HTR-8/SVneo (cell line): ENCODE results near the gene KDM6A.
"Not testable (repeated sequence)": the region's sequence is repeated elsewhere in the genome, so short reads cannot be mapped to it uniquely, and the experiment has no call there.

Experiments
- DNase-seq: peaks from one replicate; pipeline ENCODE4 v3.0.0; 2011; ENCODE audit warnings: low spot score, mixed read lengths; ENCODE audit not compliant: insufficient read length
- FAIRE-seq: peaks from 2 replicates; lab custom pipeline; 2011; peaks lifted over from hg19 to GRCh38; lab: Jason Lieb, UNC

The KDM6A gene

GRCh38 chrX:44884944-44885343 lies 12.0 kb downstream of the KDM6A start:
- DNase-seq (no peak), FAIRE-seq (no peak)

- DNase-seq (no peak), FAIRE-seq (no peak)
These were observed 16.8 kb downstream of the KDM6A start for GRCh38 chrX:44889824-44890223.

- DNase-seq (no peak), FAIRE-seq (no peak)
These were observed 17.3 kb downstream of the KDM6A start for GRCh38 chrX:44890247-44890646.

GRCh38 chrX:44890687-44891086 lies 17.7 kb downstream of the KDM6A start:
- not testable (repeated sequence) for DNase-seq, FAIRE-seq

GRCh38 chrX:44891642-44892041 lies 18.7 kb downstream of the KDM6A start:
- no peak for DNase-seq
- no peak for FAIRE-seq

GRCh38 chrX:44896876-44897186 lies 23.8 kb downstream of the KDM6A start:
- no peak for DNase-seq
- FAIRE-seq = no peak

- DNase-seq = no peak
- no peak for FAIRE-seq
These were observed 24.6 kb downstream of the KDM6A start for GRCh38 chrX:44897539-44897938.

GRCh38 chrX:44898411-44899221 lies 25.6 kb downstream of the KDM6A start:
- no peak for FAIRE-seq
- DNase-seq = no peak

- no peak for DNase-seq
- no peak for FAIRE-seq
These were observed 27.0 kb downstream of the KDM6A start for GRCh38 chrX:44899946-44900345.

GRCh38 chrX:44903107-44903506 lies 30.1 kb downstream of the KDM6A start:
- DNase-seq = peak; percentile 10
- no peak for FAIRE-seq

- no peak for FAIRE-seq
- DNase-seq = no peak
These were observed 31.0 kb downstream of the KDM6A start for GRCh38 chrX:44903830-44904530.

GRCh38 chrX:44904542-44905115 lies 31.6 kb downstream of the KDM6A start:
- no peak for FAIRE-seq
- no peak for DNase-seq

- no peak for DNase-seq
- no peak for FAIRE-seq
These were observed 33.1 kb downstream of the KDM6A start for GRCh38 chrX:44906041-44906440.

GRCh38 chrX:44906542-44906941 lies 33.6 kb downstream of the KDM6A start:
- DNase-seq (no peak), FAIRE-seq (no peak)

- no peak for FAIRE-seq
- DNase-seq = no peak
These were observed 35.2 kb downstream of the KDM6A start for GRCh38 chrX:44908153-44908552.

- no peak for DNase-seq
- no peak for FAIRE-seq
These were observed 35.8 kb downstream of the KDM6A start for GRCh38 chrX:44908827-44909226.

GRCh38 chrX:44910508-44910907 lies 37.5 kb downstream of the KDM6A start:
- not testable (repeated sequence) for FAIRE-seq, DNase-seq

- FAIRE-seq, DNase-seq: not testable (repeated sequence)
These were observed 38.1 kb downstream of the KDM6A start for GRCh38 chrX:44911074-44911600.

- FAIRE-seq (no peak), DNase-seq (no peak)
These were observed 40.9 kb downstream of the KDM6A start for GRCh38 chrX:44913656-44914531.

GRCh38 chrX:44914532-44915198 lies 41.7 kb downstream of the KDM6A start:
- DNase-seq (no peak), FAIRE-seq (no peak)
